NCI-H82 (cell line): ENCODE measurements around the gene PPY.
"Not testable (repeated sequence)": the region's sequence is repeated elsewhere in the genome, so short reads cannot be mapped to it uniquely, and the experiment has no call there.

ENCODE experiments used
- DNase-seq: peaks from one replicate; lab custom pipeline; 2025; lab: John Stamatoyannopoulos, UW

Gene PPY

DNA sequence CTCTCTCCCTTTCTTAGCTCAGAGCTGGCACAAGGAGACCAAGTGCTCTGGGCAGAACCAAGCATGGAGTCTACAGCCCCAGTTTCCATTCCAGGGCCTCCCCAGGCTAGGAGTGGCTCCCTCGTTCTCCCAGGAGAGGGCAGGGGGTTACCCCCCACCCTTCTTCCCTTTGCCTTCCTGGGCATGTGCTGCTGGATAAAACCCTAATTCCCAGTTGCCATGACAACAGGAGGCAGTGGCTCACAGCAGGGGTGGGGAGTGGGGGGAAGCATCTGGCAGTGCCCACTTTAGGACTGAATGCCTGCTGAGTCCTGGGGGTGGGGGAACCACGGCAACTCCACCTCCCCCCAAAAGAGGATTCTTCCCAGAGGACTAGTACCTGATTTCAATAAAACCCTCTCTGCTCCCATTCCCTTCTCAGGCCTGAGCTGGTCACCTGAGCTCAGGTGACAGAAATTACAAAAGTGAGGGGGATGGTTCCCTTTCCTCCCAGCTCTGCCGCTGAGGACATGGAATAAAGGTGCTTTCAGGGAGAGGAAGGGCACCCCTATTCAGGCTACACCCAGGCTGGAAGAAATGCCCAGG lies 36.8 kb downstream of the PPY start:
- peak; percentile 88 for DNase-seq

DNA sequence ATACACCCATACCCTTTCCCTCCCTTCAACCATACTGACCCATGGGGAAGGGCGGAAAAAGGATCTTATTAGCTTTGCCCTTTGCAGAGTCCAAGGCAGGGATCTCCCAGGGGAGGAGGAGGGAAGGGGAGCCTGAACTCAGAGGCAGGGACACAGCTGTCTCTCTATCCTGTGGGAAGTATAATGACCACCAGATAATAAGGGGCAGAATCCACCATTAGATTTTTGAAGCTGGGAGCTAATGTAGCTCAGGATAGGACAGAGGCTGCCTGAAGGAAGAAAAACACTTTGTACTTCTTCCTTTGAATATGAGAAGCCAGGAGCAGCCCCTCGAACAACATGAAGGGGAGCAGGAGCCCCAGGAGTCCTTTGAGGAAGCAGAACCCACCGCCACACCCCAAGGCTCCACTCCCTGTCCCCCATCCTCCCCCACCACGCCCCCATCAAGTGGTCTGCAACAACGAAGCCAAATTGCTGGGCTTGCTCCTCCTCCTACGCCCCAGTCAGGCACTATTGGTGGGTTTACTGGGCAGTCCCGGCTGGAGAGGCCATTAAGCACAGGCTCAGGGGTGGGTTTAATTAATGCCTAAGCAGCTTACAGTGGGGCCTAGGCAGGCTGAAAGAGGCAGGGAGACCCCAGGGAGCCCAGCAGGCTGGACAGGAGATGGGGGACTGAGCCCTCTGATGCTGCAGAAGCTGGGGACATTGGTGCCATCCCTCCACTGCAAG lies 40.3 kb downstream of the PPY start:
- DNase-seq: peak; percentile 96

DNA sequence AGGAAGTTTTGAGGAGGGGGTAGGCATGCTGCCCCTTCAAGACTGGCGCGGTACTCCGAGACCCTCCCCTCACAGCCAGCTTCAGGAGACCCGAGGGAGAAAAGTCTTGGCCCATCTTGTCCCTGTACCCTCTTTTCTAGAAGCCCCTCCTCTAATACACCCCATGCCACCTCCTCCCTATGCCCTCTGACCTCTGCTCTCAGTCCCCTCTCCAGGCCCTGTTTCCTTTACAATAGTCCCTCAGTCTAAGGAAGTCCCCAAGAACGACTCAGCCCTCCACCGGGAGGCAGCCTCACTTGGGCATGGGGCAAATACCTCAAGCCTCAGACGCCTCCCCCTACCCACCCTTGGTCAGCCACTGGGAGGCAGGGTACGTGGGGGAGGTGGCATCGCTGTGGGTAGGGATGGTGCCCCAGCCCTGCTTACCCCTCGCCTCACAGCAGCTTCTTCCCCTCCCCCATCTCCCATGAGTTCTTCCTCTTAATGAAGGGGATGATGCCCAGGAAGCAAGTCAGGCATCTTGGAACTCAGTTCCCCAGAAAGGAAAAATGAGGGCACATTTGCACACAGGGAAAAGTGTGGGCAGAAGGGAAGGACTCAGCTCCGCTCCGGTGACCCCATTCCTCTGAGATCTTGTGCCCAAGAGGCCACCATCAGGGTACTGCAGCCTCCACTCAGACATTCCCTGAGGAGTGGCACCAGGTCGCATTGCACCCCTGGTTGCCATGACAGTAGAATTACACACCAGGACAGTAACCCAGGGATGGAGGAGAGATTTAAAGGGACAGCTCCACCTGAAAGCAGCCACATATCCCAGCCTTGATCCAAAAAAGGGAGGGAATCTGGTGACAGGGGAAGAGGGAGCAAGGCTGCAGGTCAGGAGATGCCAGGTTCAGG lies 41.2 kb downstream of the PPY start:
- DNase-seq: peak; percentile 53

DNA sequence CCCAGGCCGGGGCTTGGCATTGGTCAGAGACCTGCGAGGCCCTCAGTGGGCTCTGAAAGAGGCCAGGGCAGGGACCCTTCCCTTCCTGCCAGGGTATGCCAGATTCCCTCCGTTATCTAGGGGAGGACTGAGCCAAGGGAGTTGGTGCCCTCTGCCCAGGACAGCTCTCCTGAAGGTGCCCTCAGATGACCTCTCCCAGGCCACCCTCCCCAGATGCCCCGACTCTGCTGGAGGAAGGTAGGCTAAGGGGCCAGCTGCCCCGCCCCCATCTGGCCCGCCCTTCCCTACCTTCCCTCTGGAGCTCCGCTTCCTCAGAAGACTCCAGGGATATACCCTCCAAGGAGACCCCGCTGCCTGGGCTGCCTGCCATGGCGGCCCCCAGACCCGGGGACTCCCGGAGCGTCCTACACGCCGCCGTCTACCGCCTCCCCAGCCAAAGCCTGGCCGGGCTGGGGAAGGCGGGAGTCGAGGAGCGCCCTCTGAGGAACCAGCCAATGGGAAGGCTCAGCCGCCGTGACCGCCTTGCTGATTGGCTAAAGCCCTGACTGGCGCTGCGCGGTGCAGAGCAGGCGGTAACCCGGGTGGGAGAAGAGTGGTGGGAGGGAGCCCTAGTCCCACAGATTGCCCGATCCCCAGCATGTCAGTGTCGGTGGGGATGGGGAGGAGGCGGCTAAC lies 42.0 kb downstream of the PPY start:
- DNase-seq: peak; percentile 98

DNA sequence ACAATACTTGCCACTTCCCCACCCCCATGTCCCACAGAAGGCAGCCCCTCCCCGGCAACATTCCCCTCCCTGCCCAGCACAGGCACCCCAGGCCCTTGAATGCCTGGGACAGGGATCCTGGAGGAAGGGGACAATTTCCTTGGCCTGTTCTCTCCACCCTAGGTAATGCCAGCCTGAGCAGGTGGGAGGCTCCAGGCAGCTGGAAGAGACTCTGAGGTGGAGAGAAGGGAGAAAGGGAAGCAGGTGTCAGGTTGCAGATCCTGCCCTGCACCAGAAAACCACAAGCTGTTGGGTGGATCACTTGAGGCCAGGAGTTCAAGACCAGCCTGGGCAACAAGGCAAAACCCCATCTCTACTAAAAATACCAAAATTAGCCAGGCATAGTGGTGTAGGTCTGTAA lies 43.8 kb downstream of the PPY start:
- DNase-seq: no peak

DNA sequence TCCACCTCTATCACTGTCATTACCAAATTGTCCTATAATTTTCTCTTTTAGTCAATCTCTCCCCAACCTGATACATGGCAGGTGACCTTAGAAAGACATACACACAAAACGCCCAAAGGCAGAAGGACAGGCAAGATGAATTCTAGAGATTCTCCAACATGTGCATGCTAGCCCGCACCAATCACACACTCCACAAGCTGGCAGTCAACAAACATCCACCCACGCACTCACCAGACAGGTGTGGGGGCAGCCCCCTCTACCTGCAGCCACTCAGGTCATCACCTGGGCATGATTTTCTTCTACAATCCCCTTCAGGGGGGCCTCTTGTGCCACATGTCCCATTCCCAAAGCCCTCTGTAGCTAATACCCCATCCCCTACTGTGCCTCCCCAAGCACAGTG lies 44.4 kb downstream of the PPY start:
- DNase-seq: no peak

DNA sequence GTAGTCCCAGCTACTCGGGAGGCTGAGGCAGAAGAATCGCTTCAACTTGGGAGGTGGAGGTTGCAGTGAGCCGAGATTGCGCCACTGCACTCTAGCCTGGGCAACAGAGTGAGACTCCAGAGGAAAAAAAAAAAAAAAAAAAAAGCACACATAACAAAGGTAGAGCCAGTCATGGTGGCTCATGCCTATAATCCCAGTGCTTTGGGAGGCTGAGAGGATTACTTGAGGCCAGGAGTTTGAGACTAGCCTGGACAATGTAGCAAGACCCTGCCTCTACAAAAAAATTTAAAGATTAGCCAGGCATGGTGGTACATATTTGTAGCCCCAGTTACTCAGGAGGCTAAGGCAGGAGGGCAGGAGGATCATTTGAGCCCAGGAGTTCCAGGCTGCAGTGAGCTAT lies 47.8 kb downstream of the PPY start:
- DNase-seq: not testable (repeated sequence)

DNA sequence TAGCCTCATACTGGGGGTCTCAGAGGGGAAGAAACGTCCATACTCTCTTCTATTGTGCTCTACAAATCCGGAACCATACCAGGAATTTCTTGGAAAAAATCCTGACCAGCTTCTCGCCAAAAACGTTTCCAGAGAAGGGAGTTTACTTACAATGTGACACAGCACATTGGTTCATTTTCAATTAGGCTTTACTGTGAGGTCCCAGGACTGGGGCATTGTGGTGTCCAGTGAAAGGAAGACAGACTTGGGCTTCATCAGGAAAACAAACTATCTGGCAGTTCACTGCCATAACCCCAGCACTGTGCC lies 49.7 kb downstream of the PPY start:
- no peak for DNase-seq

DNA sequence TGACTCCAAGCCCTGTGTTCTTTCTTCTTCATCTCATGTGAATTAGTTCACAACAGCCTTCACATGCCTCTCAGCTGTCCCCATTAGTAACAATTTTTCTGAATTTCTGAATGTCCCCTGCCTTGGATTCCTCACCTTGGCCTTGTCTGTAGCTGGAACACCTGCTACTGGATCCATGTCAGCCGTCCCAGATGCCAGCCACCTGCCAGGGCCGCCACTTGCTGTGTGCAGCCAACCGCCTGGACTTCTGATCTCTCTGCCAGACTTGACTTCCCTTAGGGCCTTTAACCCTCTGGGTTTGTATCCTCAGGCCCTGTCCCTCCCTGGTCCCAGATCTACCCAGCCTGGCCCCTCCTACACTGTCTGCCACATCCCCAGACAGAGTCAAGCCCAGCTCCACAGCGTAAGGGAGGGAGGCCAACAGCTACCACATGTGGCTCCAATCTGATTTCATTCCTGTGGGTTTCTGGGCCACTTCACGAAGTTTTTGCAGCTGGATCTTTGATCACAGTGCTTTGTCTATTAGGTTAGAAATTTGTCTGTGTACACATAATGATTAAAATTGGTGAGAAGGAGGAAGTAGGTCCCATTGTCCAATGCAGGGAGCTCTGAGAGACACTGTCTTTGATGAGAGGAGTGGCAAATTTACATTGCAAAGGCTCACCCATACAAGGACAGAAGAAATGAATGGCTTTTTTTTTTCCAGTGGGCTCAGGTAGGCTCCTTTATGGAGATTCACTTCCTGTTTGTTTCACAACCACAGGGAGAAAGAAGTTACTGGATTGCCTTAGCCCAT lies 50.2 kb downstream of the PPY start:
- DNase-seq: no peak
